Colonic mucosa (tissue), 4 donors: ENCODE data around the gene TOR1A. TPM values are rescaled to one million over a fixed set of nuclear protein-coding genes. Genes with fewer than 3 reads are reported as not detected.
"Not testable (repeated sequence)": the region's sequence is repeated elsewhere in the genome, so short reads cannot be mapped to it uniquely, and the experiment has no call there.

Experiments
- DNase-seq: peaks from one replicate; pipeline ENCODE4 v3.0.0-alpha.2; 2020
- H3K27ac ChIP-seq: fragments of 200-600 bp; one replicate; pipeline ENCODE4 v1.8.0; 2021
- H3K27me3 ChIP-seq: fragments of 200-600 bp; one replicate; pipeline ENCODE4 v1.8.0; 2021
- H3K36me3 ChIP-seq: fragments of 200-600 bp; one replicate; pipeline ENCODE4 v1.8.0; 2021
- H3K4me1 ChIP-seq: fragments of 200-600 bp; one replicate; pipeline ENCODE4 v1.8.0; 2021; ENCODE audit warnings: mild to moderate bottlenecking
- H3K4me3 ChIP-seq: fragments of 200-600 bp; one replicate; pipeline ENCODE4 v1.8.0; 2021
- H3K9ac ChIP-seq, 2 donors: one replicate each; pipeline ENCODE4 v1.7.0; 2013; ENCODE audit warnings: control low read depth in 2 of 2, low read depth in 2 of 2, low read length in 2 of 2
- H3K9me3 ChIP-seq: fragments of 200-600 bp; one replicate; pipeline ENCODE4 v1.8.0; 2021
- CTCF ChIP-seq: fragments of 200-600 bp; IDR thresholded peaks from one replicate; pipeline ENCODE4 v1.8.0; 2022; ENCODE audit warnings: antibody characterized with exemption, mild to moderate bottlenecking
- intact Hi-C: fragments of 100-400 bp; cut with DNase I; formaldehyde crosslinking; loops from one replicate; pipeline ENCODE4 v1.14.1; 2022
- total RNA-seq, 2 donors: library from RNA; stranded (reverse); fragmentation: NEBNext Ultra II Directional in 1 of 2; extraction: Animal tissue kit (Norgen Biotek cat#: 25700) in 1 of 2; gene quantifications; one replicate each; pipeline ENCODE4 v1.2.1, GENCODE V29; 2021
- donor health status: healthy.
- donor health status: DM: no; HTN: no; CAD: no.
- donor health status: DM: no; HTN: no; CAD: no.

The TOR1A gene
- total RNA-seq, 2 donors from 2014 or later = 31.0 to 31.1 TPM

- Histone ChIP-seq H3K27ac (peak overlapping the region; percentile 86), H3K27me3 (no peaks in the 10 kb centered on the region), H3K4me1 (peaks cover 10% of the 10 kb centered on the region), H3K4me3 (peak overlapping the region; percentile 82), H3K9ac (peak overlapping the region; percentile 72 to 75), H3K9me3 (no peaks in the 10 kb centered on the region), H3K36me3 (no peaks in the 10 kb centered on the region)
- intact Hi-C loops = no loop called here
- TF ChIP-seq CTCF = no peak
- DNase-seq = peak; percentile 53
These were observed 20.3 kb downstream of the TOR1A start for GRCh38 chr9:129803676-129804060.

GRCh38 chr9:129802833-129803675, 20.9 kb downstream of the TOR1A start, which contains the start of gene TOR1B:
TSS of gene TOR1B (plus strand) at chr9:129803184. CDS start at chr9:129803213, 29 bp downstream.
- intact Hi-C loops = no loop called here
- Histone ChIP-seq H3K9ac (peak within 1 kb of the TSS; percentile 72 to 75), H3K27ac (peak within 1 kb of the TSS; percentile 86), H3K36me3 (no peaks in the 10 kb centered on the region), H3K27me3 (no peaks in the 10 kb centered on the region), H3K9me3 (no peaks in the 10 kb centered on the region), H3K4me3 (peak within 1 kb of the TSS; percentile 82), H3K4me1 (peaks cover 10% of the 10 kb centered on the region)
- DNase-seq = peak; percentile 98
- no peak for TF ChIP-seq CTCF

- DNase-seq = no peak
- Histone ChIP-seq H3K9ac (no peak overlapping the region), H3K4me1 (peaks cover 10% of the 10 kb centered on the region), H3K36me3 (no peaks in the 10 kb centered on the region), H3K4me3 (no peak overlapping the region), H3K27me3 (no peaks in the 10 kb centered on the region), H3K9me3 (no peaks in the 10 kb centered on the region), H3K27ac (no peak overlapping the region)
- intact Hi-C loops = no loop called here
- TF ChIP-seq CTCF = no peak
These were observed 22.4 kb downstream of the TOR1A start for GRCh38 chr9:129801504-129801903.

GRCh38 chr9:129798973-129799372, 25.0 kb downstream of the TOR1A start:
- no peak for TF ChIP-seq CTCF
- H3K27me3 ChIP-seq = no peaks in the 10 kb centered on the region
- DNase-seq = no peak
- H3K9ac ChIP-seq = no peak overlapping the region
- H3K4me1 ChIP-seq = peaks cover 1% of the 10 kb centered on the region
- no peak overlapping the region for H3K27ac ChIP-seq
- no peak overlapping the region for H3K4me3 ChIP-seq
- H3K9me3 ChIP-seq = no peaks in the 10 kb centered on the region
- intact Hi-C loops = no loop called here
- no peaks in the 10 kb centered on the region for H3K36me3 ChIP-seq

GRCh38 chr9:129796029-129796428, 27.9 kb downstream of the TOR1A start:
- H3K9ac ChIP-seq, H3K27me3 ChIP-seq, H3K4me1 ChIP-seq, DNase-seq, H3K27ac ChIP-seq, H3K36me3 ChIP-seq, H3K4me3 ChIP-seq, intact Hi-C loops, H3K9me3 ChIP-seq: not testable (repeated sequence)

- no peak for TF ChIP-seq CTCF
- no peak for DNase-seq
- Histone ChIP-seq H3K27me3 (no peaks in the 10 kb centered on the region), H3K27ac (no peak overlapping the region), H3K4me1 (no peaks in the 10 kb centered on the region), H3K36me3 (no peaks in the 10 kb centered on the region), H3K9me3 (no peaks in the 10 kb centered on the region), H3K4me3 (no peak overlapping the region), H3K9ac (no peak overlapping the region)
- intact Hi-C loops = no loop called here
These were observed 29.4 kb downstream of the TOR1A start for GRCh38 chr9:129794549-129794948.
